Measurements from ENCODE around the gene ACSS3.
"Not testable (repeated sequence)": the region's sequence is repeated elsewhere in the genome, so short reads cannot be mapped to it uniquely, and the experiment has no call there.

DNA sequence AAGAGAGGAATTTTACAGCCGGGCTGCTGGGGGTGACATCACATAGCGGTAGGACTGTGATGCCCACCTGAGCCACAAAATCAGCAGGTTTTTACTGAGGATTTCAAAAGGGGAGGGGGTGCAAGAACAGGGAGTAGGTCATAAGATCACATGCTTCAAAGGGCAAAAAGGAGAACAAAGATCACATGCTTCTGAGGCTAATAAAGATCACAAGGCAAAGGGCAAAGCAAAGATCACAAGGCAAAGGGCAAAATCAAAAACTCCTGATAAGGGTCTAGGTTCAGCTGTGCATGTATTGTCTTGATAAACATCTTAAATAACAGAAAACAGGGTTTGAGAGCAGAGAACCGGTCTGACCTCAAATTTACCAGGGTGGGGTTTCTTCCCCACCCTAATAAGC lies 41.2 kb downstream of the ACSS3 start:
- TF ChIP-seq CTCF (conservative IDR thresholded peaks at IDR 0.05 in 1 of 2, IDR thresholded peaks at IDR 0.05 in 1 of 2; ENCODE audit: extremely low read depth in 1 of 2, insufficient read depth in 1 of 2, low read depth in 1 of 2, low read length in 2 of 2); EZH2 (IDR thresholded peaks at IDR 0.05; ENCODE audit: borderline replicate concordance, low read length): not testable (repeated sequence)
